HG03521 (cell line): ENCODE data around the gene NT5C2.

ENCODE experiments used
- ATAC-seq: cut with Tn5 transposase; IDR thresholded peaks from one replicate; pipeline ENCODE4 v1.9.1; 2021; ENCODE audit warnings: mild to moderate bottlenecking, moderate library complexity; ENCODE audit not compliant: unreplicated experiment

The NT5C2 gene

GRCh38 chr10:103066141-103067098 lies 126.7 kb downstream of the NT5C2 start:
- no peak for ATAC-seq

- no peak for ATAC-seq
Measured at GRCh38 chr10:103064956-103065355, 128.1 kb downstream of the NT5C2 start.

- no peak for ATAC-seq
Measured at GRCh38 chr10:103062854-103063590, 130.1 kb downstream of the NT5C2 start.

GRCh38 chr10:103060575-103060974 lies 132.5 kb downstream of the NT5C2 start:
- no peak for ATAC-seq

GRCh38 chr10:103058034-103058433 lies 135.0 kb downstream of the NT5C2 start:
- no peak for ATAC-seq

GRCh38 chr10:103055105-103055504 lies 138.0 kb downstream of the NT5C2 start:
- no peak for ATAC-seq

GRCh38 chr10:103054621-103055020 lies 138.5 kb downstream of the NT5C2 start:
- ATAC-seq, result no peak

GRCh38 chr10:103053659-103054581 lies 139.2 kb downstream of the NT5C2 start:
- peak; percentile 85 for ATAC-seq

GRCh38 chr10:103049237-103049636 lies 143.8 kb downstream of the NT5C2 start:
- no peak for ATAC-seq

GRCh38 chr10:103047381-103047780 lies 145.7 kb downstream of the NT5C2 start:
- ATAC-seq, result no peak

GRCh38 chr10:103045961-103046360 lies 147.1 kb downstream of the NT5C2 start:
- no peak for ATAC-seq

- no peak for ATAC-seq
Measured at GRCh38 chr10:103044942-103045489, 148.1 kb downstream of the NT5C2 start.

- ATAC-seq, result no peak
Measured at GRCh38 chr10:103042908-103043307, 150.2 kb downstream of the NT5C2 start.

- no peak for ATAC-seq
Measured at GRCh38 chr10:103042129-103042528, 150.9 kb downstream of the NT5C2 start.

GRCh38 chr10:103041391-103041790 lies 151.7 kb downstream of the NT5C2 start:
- ATAC-seq, result no peak

GRCh38 chr10:103040418-103040817 lies 152.7 kb downstream of the NT5C2 start:
- no peak for ATAC-seq

- ATAC-seq, result no peak
Measured at GRCh38 chr10:103038570-103038969, 154.5 kb downstream of the NT5C2 start.
